CD4-positive, CD25-positive, alpha-beta regulatory T cell (primary cell): Measurements from ENCODE around the gene ADCY7. TPM values are rescaled to one million over a fixed set of nuclear protein-coding genes. Genes with fewer than 3 reads are reported as not detected.
A peak's percentile ranks its signal among the peaks of the same experiment; 100 is the strongest.

ENCODE experiments used
- ATAC-seq, 2 donors: fragments of 150-1000 bp; cut with Tn5 transposase; one replicate each; pipeline ENCODE4 v1.10.0; 2021; ENCODE audit warnings: low read depth in 2 of 2, moderate number of reproducible peaks in 2 of 2, moderate library complexity in 1 of 2
- DNase-seq, 3 donors: peaks; one replicate each; pipeline versions ENCODE4 v3.0.0 to v3.0.0-alpha.2; 2012 to 2022; ENCODE audit warnings: mixed read lengths in 1 of 3
- H3K27ac ChIP-seq: one replicate; pipeline ENCODE4 v1.7.0; 2013; ENCODE audit warnings: mild to moderate bottlenecking, low read length; ENCODE audit not compliant: insufficient read depth, poor library complexity, severe bottlenecking
- H3K27me3 ChIP-seq: one replicate; pipeline ENCODE4 v1.7.0; 2013; ENCODE audit warnings: low read length; ENCODE audit not compliant: control insufficient read depth, insufficient read depth
- H3K36me3 ChIP-seq: one replicate; pipeline ENCODE4 v1.7.0; 2013; ENCODE audit warnings: mild to moderate bottlenecking, low read length, moderate library complexity; ENCODE audit not compliant: control insufficient read depth, insufficient read depth
- H3K4me1 ChIP-seq: 2 replicates; pipeline ENCODE4 v1.7.0; 2013; ENCODE audit warnings: mild to moderate bottlenecking, low read length; ENCODE audit not compliant: insufficient read depth, control insufficient read depth, poor library complexity, severe bottlenecking
- H3K4me3 ChIP-seq: one replicate; pipeline ENCODE4 v1.7.0; 2013; ENCODE audit warnings: low read depth, mild to moderate bottlenecking, low read length, moderate library complexity
- H3K9me3 ChIP-seq, 2 experiments: 1 replicate in 1 of 2; 2 replicates in 1 of 2; pipeline ENCODE4 v1.7.0; 2013; ENCODE audit warnings: low read length in 2 of 2, mild to moderate bottlenecking in 1 of 2, moderate library complexity in 1 of 2; ENCODE audit not compliant: control insufficient read depth in 2 of 2
- H3K27ac Mint-ChIP-seq, 3 donors: one replicate each; pipeline ENCODE4 v1.8.0; 2020 to 2022; ENCODE audit warnings: mild to moderate bottlenecking in 3 of 3, mixed read lengths in 3 of 3, moderate library complexity in 2 of 3
- H3K27me3 Mint-ChIP-seq: one replicate; pipeline ENCODE4 v1.8.0; 2022; ENCODE audit warnings: mild to moderate bottlenecking, mixed read lengths
- H3K36me3 Mint-ChIP-seq: one replicate; pipeline ENCODE4 v1.8.0; 2020; ENCODE audit warnings: mixed read lengths
- H3K4me1 Mint-ChIP-seq, 4 donors: one replicate each; pipeline ENCODE4 v1.8.0; 2020 to 2022; ENCODE audit warnings: mixed read lengths in 4 of 4, mild to moderate bottlenecking in 1 of 4
- H3K4me3 Mint-ChIP-seq, 4 donors: one replicate each; pipeline ENCODE4 v1.8.0; 2020 to 2022; ENCODE audit warnings: mild to moderate bottlenecking in 4 of 4, mixed read lengths in 4 of 4, moderate library complexity in 3 of 4
- H3K9me3 Mint-ChIP-seq, 7 donors: one replicate each; pipeline ENCODE4 v1.8.0; 2020 to 2022; ENCODE audit warnings: mixed read lengths in 7 of 7, mild to moderate bottlenecking in 3 of 7, moderate library complexity in 2 of 7
- polyA plus RNA-seq, 4 donors: library from polyadenylated mRNA; unstranded; fragments of 300-500 nt; fragmentation: Illumina TruSeq; gene quantifications; one replicate each; pipeline ENCODE4 v1.2.3, GENCODE V29; 2021
- total RNA-seq: library from RNA; stranded (reverse); gene quantifications from one replicate; pipeline ENCODE4 v1.2.3, GENCODE V29; 2022

The ADCY7 gene
- total and polyA plus RNA-seq, 5 donors from 2014 or later, result 33.1 to 233 (median 50.2) TPM

DNA sequence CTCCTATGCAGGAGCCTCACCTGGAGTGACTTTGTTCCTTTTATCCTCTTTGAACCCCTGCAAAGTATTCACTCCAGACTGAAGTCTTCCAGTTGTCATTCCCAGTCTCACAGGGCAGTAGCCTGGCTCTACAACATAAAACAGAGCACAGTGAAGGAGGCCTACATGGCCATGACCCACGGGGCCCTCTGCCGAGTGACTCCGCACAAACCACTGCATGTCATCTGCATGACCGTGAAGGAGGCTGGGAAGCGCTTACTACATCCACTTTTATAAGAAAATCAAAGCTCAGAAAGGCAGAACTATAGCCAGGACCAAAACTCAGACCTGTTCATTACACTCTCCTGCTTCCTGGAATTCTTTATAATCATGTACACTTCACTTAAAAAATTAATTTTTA, 59.9 kb downstream of the ADCY7 start:
- Mint-ChIP-seq H3K36me3 (peaks cover 21% of the 10 kb centered on the region), H3K27ac (peak overlapping the region in 2 of 3 donors; percentile 73 to 83), H3K9me3 (no peaks in the 10 kb centered on the region), H3K27me3 (no peaks in the 10 kb centered on the region), H3K4me1 (peaks cover 29 to 53% (median 45%) of the 10 kb centered on the region in 4 donors), H3K4me3 (no peak overlapping the region)
- Histone ChIP-seq H3K9me3 (no peaks in the 10 kb centered on the region), H3K4me1 (peaks cover 21% of the 10 kb centered on the region), H3K36me3 (peaks cover 60% of the 10 kb centered on the region), H3K4me3 (no peak overlapping the region), H3K27me3 (no peaks in the 10 kb centered on the region), H3K27ac (peak overlapping the region; percentile 76)
- ATAC-seq, result no peak
- no peak for DNase-seq

- H3K4me3 Mint-ChIP-seq, result peak overlapping the region in 3 of 4 donors; percentile 7 to 48 (median 11)
- peak overlapping the region; percentile 76 for H3K27ac ChIP-seq
- H3K36me3 ChIP-seq, result peaks cover 53% of the 10 kb centered on the region
- H3K4me1 ChIP-seq, result peaks cover 21% of the 10 kb centered on the region
- peaks cover 25 to 56% (median 48%) of the 10 kb centered on the region in 4 donors for H3K4me1 Mint-ChIP-seq
- DNase-seq (peak; percentile 58 to 90 (median 79)), ATAC-seq (peak; percentile 89 to 91)
- H3K36me3 Mint-ChIP-seq, result peaks cover 22% of the 10 kb centered on the region
- no peaks in the 10 kb centered on the region for H3K27me3 ChIP-seq
- no peaks in the 10 kb centered on the region for H3K9me3 Mint-ChIP-seq
- no peaks in the 10 kb centered on the region for H3K9me3 ChIP-seq
- peak overlapping the region; percentile 73 to 94 (median 79) for H3K27ac Mint-ChIP-seq
- peak overlapping the region; percentile 45 for H3K4me3 ChIP-seq
- no peaks in the 10 kb centered on the region for H3K27me3 Mint-ChIP-seq
These were observed 60.6 kb downstream of the ADCY7 start for GRCh38 chr16:50326835-50327465.

- Mint-ChIP-seq H3K27ac (peak overlapping the region; percentile 58 to 78 (median 73)), H3K4me3 (peak overlapping the region in 1 of 4 donors; percentile 46)
- peak overlapping the region; percentile 28 for H3K27ac ChIP-seq
These were observed 63.3 kb downstream of the ADCY7 start for GRCh38 chr16:50329446-50330189.

DNA sequence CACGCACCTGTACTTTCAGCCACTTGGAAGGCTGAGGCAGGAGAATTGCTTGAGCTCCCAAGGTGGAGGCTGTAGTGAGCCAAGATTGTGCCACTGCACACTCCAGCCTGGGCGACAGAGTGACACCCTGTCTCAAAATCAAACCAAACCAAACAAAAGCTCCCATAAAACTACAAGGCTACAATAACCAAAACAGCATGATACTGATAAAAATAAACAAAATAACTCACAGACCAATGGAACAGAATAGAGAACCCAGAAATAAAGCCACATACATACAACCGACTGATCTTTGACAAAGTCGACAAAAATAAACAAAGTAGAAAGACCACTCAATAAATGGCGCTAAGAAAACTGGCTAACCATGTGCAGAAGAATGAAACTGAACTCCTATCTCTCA, 65.2 kb downstream of the ADCY7 start:
- Mint-ChIP-seq H3K27ac (peak overlapping the region in 1 of 3 donors; percentile 94), H3K27me3 (no peaks in the 10 kb centered on the region), H3K36me3 (peaks cover 43% of the 10 kb centered on the region), H3K4me3 (no peak overlapping the region), H3K4me1 (peaks cover 33 to 57% (median 52%) of the 10 kb centered on the region in 4 donors), H3K9me3 (peaks cover 0 to 2% (median 0%) of the 10 kb centered on the region in 7 donors)
- Histone ChIP-seq H3K4me1 (peaks cover 37% of the 10 kb centered on the region), H3K9me3 (no peaks in the 10 kb centered on the region), H3K27ac (no peak overlapping the region), H3K27me3 (no peaks in the 10 kb centered on the region), H3K36me3 (peaks cover 38% of the 10 kb centered on the region), H3K4me3 (no peak overlapping the region)
- DNase-seq (no peak), ATAC-seq (no peak)

More at GRCh38 chr16:50329446-50330189, 63.3 kb downstream of the ADCY7 start:
- no peak overlapping the region for H3K4me3 ChIP-seq
- H3K27me3 ChIP-seq, result no peaks in the 10 kb centered on the region
- peaks cover 49% of the 10 kb centered on the region for H3K36me3 ChIP-seq
- Mint-ChIP-seq H3K27me3 (no peaks in the 10 kb centered on the region), H3K9me3 (no peaks in the 10 kb centered on the region), H3K36me3 (peaks cover 39% of the 10 kb centered on the region), H3K4me1 (peaks cover 22 to 47% (median 44%) of the 10 kb centered on the region in 4 donors)
- DNase-seq, result no peak
- ATAC-seq, result no peak
- H3K4me1 ChIP-seq, result peaks cover 21% of the 10 kb centered on the region
- H3K9me3 ChIP-seq, result no peaks in the 10 kb centered on the region

- H3K27ac Mint-ChIP-seq, result peak overlapping the region in 1 of 3 donors; percentile 42
- peaks cover 0 to 2% (median 0%) of the 10 kb centered on the region in 7 donors for H3K9me3 Mint-ChIP-seq
- DNase-seq (no peak), ATAC-seq (no peak)
- Histone ChIP-seq H3K27me3 (no peaks in the 10 kb centered on the region), H3K4me3 (no peak overlapping the region), H3K36me3 (peaks cover 38% of the 10 kb centered on the region), H3K27ac (no peak overlapping the region), H3K9me3 (no peaks in the 10 kb centered on the region), H3K4me1 (peaks cover 39% of the 10 kb centered on the region)
- peaks cover 31 to 58% (median 51%) of the 10 kb centered on the region in 4 donors for H3K4me1 Mint-ChIP-seq
- peaks cover 44% of the 10 kb centered on the region for H3K36me3 Mint-ChIP-seq
- H3K27me3 Mint-ChIP-seq, result no peaks in the 10 kb centered on the region
- no peak overlapping the region for H3K4me3 Mint-ChIP-seq
These were observed 66.2 kb downstream of the ADCY7 start for GRCh38 chr16:50332599-50332998.

GRCh38 chr16:50334106-50334975, 68.0 kb downstream of the ADCY7 start:
- peaks cover 39 to 64% (median 55%) of the 10 kb centered on the region in 4 donors for H3K4me1 Mint-ChIP-seq
- no peak for ATAC-seq
- DNase-seq, result no peak
- H3K27me3 ChIP-seq, result no peaks in the 10 kb centered on the region
- peaks cover 50% of the 10 kb centered on the region for H3K4me1 ChIP-seq
- H3K4me3 ChIP-seq, result no peak overlapping the region
- H3K36me3 ChIP-seq, result peaks cover 30% of the 10 kb centered on the region
- no peaks in the 10 kb centered on the region for H3K27me3 Mint-ChIP-seq
- peak overlapping the region; percentile 90 for H3K27ac ChIP-seq
- H3K4me3 Mint-ChIP-seq, result peak overlapping the region in 1 of 4 donors; percentile 74
- H3K9me3 ChIP-seq, result no peaks in the 10 kb centered on the region
- peak overlapping the region; percentile 89 to 94 (median 93) for H3K27ac Mint-ChIP-seq
- H3K36me3 Mint-ChIP-seq, result peaks cover 53% of the 10 kb centered on the region
- H3K9me3 Mint-ChIP-seq, result peaks cover 0 to 2% (median 0%) of the 10 kb centered on the region in 7 donors
